OCI-LY3 (cell line): ENCODE data around the gene RNF4.

Source experiments
- CTCF ChIP-seq: fragments of 200-600, 300-600 bp; sonication (generic); IDR thresholded peaks from 2 replicates; pipeline ENCODE4 v1.5.1; 2014; ENCODE audit warnings: antibody characterized with exemption, low read length, low read depth
- EZH2phosphoT487 ChIP-seq: fragments of 200-600 bp; shearing (Covaris generic); IDR thresholded peaks from 2 replicates; pipeline ENCODE4 v1.6.1; 2018; ENCODE audit warnings: antibody characterized with exemption, mixed run types, low read depth

GRCh38 chr4:2433609-2434350 lies 35.1 kb upstream of the RNF4 start:
- TF ChIP-seq CTCF (no peak), EZH2phosphoT487 (no peak)
